WERI-Rb-1 (cell line): ENCODE measurements around the gene SCIMP.

Source experiments
- DNase-seq: peaks from one replicate; pipeline ENCODE4 v3.0.0-alpha.2; 2020
- H3K27ac ChIP-seq: fragments of 250-450 bp; sonication (Bioruptor Pico); 2 replicates; pipeline ENCODE4 v1.5.1; 2020; ENCODE audit warnings: mild to moderate bottlenecking, moderate library complexity
- H3K27me3 ChIP-seq: fragments of 250-450 bp; sonication (Bioruptor Pico); 2 replicates; pipeline ENCODE4 v1.5.1; 2021; ENCODE audit warnings: mild to moderate bottlenecking, low read depth, moderate library complexity; ENCODE audit not compliant: insufficient read depth, severe bottlenecking
- H3K36me3 ChIP-seq: fragments of 250-450 bp; sonication (Bioruptor Pico); 2 replicates; pipeline ENCODE4 v1.5.1; 2020; ENCODE audit warnings: mild to moderate bottlenecking, moderate library complexity
- H3K4me3 ChIP-seq: 2 replicates; pipeline ENCODE4 v1.5.1; 2011; ENCODE audit warnings: low read depth, mild to moderate bottlenecking, control low read depth, low read length
- H3K9me3 ChIP-seq: fragments of 250-450 bp; sonication (Bioruptor Pico); 2 replicates; pipeline ENCODE4 v1.5.1; 2021; ENCODE audit warnings: mild to moderate bottlenecking, moderate library complexity; ENCODE audit not compliant: severe bottlenecking
- TF ChIP-seq, protein P1 (sequence below): IDR thresholded peaks from 2 replicates; pipeline ENCODE4 v1.5.1; 2011; ENCODE audit warnings: low read depth, mild to moderate bottlenecking, control low read depth, inconsistent platforms, low read length

Gene SCIMP

GRCh38 chr17:5191541-5192417 is 42.9 kb downstream of the SCIMP start, which contains the start of gene ZNF594:
Gene ZNF594 (minus strand): TSS chr17:5191868. CDS start chr17:5184256, 7,612 bp downstream.
- TF ChIP-seq, protein P1, sequence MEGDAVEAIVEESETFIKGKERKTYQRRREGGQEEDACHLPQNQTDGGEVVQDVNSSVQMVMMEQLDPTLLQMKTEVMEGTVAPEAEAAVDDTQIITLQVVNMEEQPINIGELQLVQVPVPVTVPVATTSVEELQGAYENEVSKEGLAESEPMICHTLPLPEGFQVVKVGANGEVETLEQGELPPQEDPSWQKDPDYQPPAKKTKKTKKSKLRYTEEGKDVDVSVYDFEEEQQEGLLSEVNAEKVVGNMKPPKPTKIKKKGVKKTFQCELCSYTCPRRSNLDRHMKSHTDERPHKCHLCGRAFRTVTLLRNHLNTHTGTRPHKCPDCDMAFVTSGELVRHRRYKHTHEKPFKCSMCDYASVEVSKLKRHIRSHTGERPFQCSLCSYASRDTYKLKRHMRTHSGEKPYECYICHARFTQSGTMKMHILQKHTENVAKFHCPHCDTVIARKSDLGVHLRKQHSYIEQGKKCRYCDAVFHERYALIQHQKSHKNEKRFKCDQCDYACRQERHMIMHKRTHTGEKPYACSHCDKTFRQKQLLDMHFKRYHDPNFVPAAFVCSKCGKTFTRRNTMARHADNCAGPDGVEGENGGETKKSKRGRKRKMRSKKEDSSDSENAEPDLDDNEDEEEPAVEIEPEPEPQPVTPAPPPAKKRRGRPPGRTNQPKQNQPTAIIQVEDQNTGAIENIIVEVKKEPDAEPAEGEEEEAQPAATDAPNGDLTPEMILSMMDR, result peak; percentile 88
- DNase-seq, result peak; percentile 98
- Histone ChIP-seq H3K9me3 (peaks cover 11% of the 10 kb centered on the region), H3K27ac (peak within 1 kb of the TSS; percentile 88), H3K27me3 (no peaks in the 10 kb centered on the region), H3K36me3 (peaks cover 34% of the 10 kb centered on the region), H3K4me3 (peak within 1 kb of the TSS; percentile 90)

DNA sequence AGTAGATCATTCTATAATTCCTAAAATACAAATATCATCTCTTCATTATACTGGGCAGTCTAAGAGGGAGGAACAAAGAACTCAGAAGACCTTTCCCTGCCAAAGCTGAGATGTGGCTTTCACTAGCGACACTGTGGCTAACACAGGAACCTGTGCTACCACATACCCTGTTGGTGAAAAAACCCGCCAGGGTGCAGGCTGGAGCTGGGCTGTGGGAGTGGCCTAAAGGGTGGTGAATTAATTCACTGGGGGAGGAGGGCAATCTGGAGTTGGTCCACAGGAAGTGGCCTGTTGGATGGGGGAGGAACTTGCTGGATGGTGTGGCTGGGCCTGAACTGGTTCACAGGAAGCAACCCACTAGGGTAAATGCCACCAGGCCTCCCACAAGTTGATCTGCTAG is 50.4 kb downstream of the SCIMP start:
- H3K36me3 ChIP-seq, result peaks cover 37% of the 10 kb centered on the region

DNA sequence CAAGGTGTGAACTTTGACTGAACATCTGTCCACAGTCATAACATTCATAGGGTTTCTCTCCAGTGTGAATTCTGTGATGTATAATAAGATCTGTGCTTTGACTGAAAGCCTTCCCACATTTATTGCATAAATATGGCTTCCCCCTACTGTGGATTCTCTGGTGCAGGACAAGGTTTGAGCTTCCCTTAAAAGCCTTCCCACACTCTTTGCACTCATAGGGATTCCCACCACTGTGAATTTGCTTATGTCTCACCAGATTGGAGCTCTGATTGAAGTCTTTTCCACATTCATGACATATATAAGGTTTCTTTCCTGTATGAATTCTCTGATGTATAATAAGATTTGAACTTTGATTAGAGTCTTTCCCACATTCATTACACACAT is 51.3 kb downstream of the SCIMP start:
- H3K36me3 ChIP-seq, result peaks cover 34% of the 10 kb centered on the region
- TF ChIP-seq, protein P1, result no peak
- H3K27me3 ChIP-seq, result no peaks in the 10 kb centered on the region
- no peak for DNase-seq
- no peak overlapping the region for H3K27ac ChIP-seq
- H3K9me3 ChIP-seq, result peaks cover 75% of the 10 kb centered on the region
- no peak overlapping the region for H3K4me3 ChIP-seq

More for the DNA sequence above, 50.4 kb downstream of the SCIMP start:
- peaks cover 72% of the 10 kb centered on the region for H3K9me3 ChIP-seq
- no peak overlapping the region for H3K4me3 ChIP-seq
- DNase-seq, result no peak
- TF ChIP-seq, protein P1, result no peak
- no peaks in the 10 kb centered on the region for H3K27me3 ChIP-seq
- no peak overlapping the region for H3K27ac ChIP-seq

- Histone ChIP-seq H3K9me3 (peaks cover 78% of the 10 kb centered on the region), H3K4me3 (no peak overlapping the region), H3K27me3 (no peaks in the 10 kb centered on the region), H3K27ac (no peak overlapping the region), H3K36me3 (peaks cover 30% of the 10 kb centered on the region)
- no peak for DNase-seq
- TF ChIP-seq, protein P1, result no peak
Observed at GRCh38 chr17:5182597-5183409, 51.9 kb downstream of the SCIMP start.

GRCh38 chr17:5181509-5182305 is 53.0 kb downstream of the SCIMP start:
- TF ChIP-seq, protein P1, result no peak
- H3K9me3 ChIP-seq, result peaks cover 79% of the 10 kb centered on the region
- H3K27ac ChIP-seq, result no peak overlapping the region
- no peak overlapping the region for H3K4me3 ChIP-seq
- no peak for DNase-seq
- H3K27me3 ChIP-seq, result no peaks in the 10 kb centered on the region
- peaks cover 19% of the 10 kb centered on the region for H3K36me3 ChIP-seq
